COLO668 (cell line): ENCODE results near the gene NLGN1.
"Not testable (repeated sequence)": the region's sequence is repeated elsewhere in the genome, so short reads cannot be mapped to it uniquely, and the experiment has no call there.

Source experiments
- DNase-seq: peaks from one replicate; lab custom pipeline; 2025; ENCODE audit not compliant: unreplicated experiment; lab: John Stamatoyannopoulos, UW

NLGN1 gene

DNA sequence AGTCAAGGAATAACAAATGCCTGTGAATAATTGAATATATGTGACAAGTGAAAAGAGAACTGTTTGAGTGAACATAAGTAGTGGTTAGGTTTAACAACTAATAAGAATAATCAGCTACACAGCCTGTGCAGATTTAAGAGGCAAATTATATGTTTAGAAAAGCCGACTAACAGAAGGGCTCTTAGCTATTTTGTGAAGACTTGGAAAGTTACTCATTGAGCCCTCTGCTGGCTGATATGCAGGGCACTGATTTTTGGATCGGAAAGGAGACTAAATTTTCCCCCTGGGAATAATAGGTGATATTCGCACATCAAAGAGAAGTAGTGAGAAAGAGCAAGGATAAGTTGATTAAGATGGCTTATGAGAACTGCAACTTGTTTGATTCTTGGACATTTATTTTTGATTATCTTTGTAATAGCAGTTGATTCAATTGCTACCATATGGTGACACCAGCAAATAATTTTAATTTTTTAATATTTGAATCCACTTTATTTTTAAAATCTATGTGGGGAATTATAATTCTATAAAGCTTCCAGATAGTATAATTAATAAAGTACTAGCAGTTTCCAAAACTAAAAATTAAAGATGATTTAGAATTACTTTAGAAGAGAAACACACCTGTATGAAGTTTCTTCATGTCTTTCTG lies 156.2 kb downstream of the NLGN1 start:
- no peak for DNase-seq

DNA sequence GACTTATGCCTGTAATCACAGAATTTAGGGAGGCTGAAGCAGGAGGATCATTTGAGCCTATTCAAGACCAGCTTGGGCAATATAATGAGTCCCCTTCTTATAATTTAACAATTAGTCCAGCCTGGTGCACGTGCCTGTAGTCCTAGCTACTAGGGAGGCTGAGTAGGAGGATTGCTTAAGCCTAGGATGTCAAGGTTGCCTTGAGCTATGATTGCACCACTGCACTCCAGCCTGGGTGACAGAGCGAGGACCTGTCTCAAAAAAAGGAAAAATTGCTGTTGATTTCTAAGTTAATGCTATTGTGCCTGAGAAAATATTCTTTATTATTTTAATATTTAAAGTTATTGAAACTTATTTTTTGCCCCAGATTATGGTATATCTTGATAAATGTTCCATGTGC lies 159.0 kb downstream of the NLGN1 start:
- DNase-seq = no peak

DNA sequence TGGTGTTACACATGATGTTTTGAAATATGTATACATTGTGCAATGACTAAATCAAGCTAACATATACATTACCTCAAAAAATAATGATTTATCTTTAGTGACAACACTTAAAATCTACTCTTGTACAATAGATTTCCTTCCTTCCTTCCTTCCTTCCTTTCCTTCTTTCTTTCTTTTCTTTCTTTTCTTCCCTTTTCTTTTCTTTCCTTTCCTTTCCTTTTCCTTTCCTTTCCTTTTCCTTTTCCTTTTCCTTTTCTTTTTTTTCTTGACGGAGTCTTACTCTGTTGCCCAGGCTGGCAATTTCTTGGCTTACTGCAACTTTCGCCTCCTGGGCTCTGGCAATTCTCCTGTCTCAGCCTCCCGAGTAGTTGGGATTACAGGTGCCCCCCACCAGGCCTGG lies 170.5 kb downstream of the NLGN1 start:
- no peak for DNase-seq

GRCh38 chr3:173568623-173569022 lies 171.1 kb downstream of the NLGN1 start:
- DNase-seq = no peak

DNA sequence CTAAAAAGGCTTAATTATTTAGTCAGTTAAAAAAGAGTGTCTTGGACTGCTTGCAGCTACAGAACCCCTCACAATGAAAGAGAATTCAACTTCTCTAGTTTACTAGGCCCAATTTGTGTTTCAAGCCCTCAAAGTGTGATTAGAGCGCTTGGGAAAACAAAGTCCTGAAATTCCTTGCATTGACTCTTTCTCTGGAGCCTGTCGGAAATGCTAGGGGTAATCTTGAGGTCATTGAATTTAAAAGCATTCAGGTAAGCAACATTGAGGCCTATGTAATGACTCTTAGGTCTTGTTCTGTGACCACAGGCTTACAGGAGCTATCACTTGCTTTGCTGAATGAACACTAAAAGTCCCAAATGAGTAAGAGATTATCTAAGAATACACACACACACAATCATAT lies 186.0 kb downstream of the NLGN1 start:
- no peak for DNase-seq

DNA sequence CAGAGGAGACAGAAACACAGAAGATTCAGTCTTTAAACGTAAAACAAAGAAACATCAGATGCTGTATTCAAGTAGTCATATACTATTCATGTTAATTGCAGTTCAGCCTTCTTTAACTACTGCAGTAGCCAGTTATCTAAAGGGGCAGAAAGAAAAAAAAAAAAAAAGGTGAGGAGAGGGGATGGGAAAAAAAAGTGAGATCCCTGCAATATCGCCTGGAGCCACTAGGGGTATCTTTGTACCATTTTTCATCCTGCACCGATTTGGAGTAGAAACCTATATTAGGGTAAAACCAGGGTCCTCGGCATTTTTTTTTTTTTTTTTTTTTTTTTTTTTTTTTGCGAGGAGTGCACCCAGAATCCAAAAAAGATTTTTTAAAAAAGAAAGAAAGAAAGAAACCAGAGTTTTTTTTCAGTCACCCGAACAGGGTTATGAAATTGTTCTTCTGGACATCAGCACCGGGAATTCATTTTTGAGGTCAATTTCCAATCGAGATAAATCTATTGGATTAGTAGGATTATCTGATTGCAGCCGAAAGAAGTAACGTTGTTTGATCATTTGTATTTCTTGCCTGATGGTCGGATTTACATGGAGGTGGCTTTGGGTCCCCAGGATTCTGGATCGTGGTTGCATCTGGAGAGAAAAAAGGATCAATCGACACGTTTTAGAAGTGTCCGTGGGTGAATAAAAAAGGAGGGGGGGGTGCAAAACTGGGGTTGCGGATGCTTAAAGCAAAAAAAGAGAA lies 186.7 kb downstream of the NLGN1 start:
- DNase-seq = no peak

- DNase-seq = no peak
These were observed 187.6 kb downstream of the NLGN1 start for GRCh38 chr3:173584838-173585831.

- no peak for DNase-seq
These were observed 188.6 kb downstream of the NLGN1 start for GRCh38 chr3:173586166-173586565.

- DNase-seq = no peak
These were observed 189.5 kb downstream of the NLGN1 start for GRCh38 chr3:173587055-173587454.

DNA sequence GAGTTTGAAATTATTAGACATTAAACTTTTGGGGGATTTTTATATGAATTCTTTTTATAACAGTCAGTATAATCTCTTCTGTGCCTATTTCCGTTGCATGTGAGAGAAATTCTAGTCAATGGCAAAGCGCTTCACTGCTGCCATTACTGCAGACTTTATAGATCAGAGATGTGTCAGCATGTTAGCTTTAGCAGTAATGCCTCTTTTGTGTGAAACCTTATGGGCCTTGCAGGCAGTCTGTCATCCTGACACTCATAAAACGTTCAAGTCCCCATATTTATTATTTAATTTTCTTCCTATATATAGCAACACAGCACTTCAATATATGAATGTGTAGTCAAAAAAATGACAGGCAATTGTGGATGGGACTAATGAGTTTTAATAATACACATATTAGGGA lies 191.0 kb downstream of the NLGN1 start:
- DNase-seq = no peak

DNA sequence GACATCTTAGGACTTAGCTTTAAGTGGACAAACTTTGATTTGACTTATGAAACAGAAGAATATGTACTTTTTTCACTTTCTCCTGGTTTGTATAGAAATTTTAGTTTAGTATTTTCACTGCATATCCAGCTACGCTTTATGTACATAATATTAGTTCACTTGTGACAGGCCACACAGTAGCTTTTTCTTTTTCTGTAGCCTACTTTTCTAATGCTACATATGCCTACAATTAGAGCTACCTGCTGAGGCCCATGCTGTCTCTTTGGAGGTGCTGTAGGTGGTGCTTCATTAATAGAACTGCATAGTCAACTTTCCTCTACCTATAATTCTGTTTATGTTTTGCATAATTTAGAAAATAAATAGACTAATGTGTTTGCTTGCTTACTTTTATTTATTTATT lies 191.6 kb downstream of the NLGN1 start:
- DNase-seq = no peak

DNA sequence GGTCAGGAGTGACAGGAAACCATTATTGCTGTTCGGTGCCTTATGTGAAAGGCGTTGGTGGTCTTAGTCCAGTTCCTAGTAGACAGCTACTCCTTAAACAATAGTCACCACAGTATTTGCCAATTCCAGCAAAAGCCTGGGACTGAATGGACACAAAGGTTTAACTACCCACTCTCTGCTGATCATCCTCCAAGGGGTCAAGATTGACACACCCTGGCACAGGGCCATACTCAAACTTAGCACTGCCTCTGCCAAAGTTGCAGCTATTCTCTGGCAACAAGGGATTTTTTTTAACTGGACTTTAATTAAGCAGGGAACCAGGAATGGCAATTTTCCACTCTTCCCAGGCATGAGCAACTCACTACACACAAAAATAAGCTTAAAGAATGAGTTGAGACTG lies 193.9 kb downstream of the NLGN1 start:
- DNase-seq = no peak

DNA sequence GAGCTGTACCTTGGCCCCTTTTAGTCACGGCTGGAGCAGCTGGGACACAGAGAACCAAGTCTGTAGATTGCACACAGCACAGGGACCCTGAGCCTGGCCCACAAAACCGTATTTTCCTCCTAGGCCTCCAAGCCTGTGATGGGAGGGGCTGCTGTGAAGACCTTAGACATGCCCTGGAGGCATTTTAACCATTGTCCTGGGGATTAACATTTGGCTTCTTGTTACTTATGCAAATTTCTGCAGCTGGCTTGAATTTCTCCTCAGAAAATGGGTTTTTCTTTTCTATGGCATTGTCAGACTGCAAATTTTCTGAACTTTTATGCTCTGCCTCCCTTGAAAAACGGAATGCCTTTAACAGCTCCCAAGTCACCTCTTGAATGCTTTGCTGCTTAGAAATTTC lies 197.3 kb downstream of the NLGN1 start:
- DNase-seq = not testable (repeated sequence)

- DNase-seq = no peak
These were observed 202.1 kb downstream of the NLGN1 start for GRCh38 chr3:173599673-173600072.

DNA sequence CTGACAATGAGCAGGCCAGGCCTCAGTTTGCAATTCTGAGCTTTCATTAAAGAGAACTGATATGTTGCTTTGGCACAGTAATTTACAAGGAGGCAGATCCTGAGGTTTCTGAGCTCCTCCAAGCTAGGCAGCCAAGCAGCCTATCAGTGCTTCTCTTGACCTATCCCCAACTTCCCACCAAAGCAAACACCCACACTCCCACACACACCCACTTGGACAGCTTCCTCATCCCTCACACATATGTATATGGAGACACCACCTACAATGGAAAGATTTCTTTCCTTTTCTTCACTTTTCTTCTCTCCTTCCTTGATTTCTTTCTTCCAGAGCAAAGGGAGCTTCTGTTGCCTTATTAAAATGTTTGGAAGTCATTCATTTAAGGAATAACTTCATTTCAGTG lies 217.0 kb downstream of the NLGN1 start:
- DNase-seq = no peak

DNA sequence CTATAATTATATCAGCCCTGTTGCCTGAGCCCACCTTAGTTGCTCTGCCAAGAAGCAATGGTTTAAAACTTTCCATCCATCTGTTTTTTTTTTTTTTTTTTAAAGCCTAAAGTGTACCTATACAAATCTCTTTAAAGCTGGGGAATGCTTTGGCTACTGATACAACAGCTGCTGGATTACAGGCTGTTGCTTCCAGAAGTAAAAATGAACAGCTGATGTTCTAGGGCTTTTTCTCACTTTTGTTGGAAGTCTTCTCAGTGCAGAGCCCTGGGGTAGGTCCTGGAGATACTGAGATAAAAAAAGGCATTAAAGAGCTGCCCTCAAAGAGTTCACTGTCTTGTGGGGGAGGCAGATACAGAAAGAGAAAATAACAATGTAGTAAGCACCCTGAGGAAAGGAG lies 218.1 kb downstream of the NLGN1 start:
- DNase-seq = no peak

DNA sequence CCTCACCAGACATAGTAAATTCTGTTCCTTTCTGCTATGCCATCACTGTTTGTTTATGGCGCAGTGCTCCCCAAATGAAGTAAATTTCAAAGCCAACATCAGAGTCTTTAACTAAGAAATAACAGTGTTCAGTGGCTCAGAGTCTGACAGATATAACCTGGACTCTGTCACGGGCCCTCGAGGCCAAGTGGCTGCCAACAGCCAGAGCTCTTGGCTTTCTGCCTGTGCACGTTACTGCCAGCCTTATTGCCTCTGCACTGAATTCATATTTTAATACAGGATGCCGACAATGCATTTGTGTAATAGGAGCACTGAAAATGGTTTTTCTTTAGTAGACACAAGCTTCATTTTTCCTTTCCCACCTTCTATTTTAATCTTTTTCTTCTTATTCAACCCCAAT lies 219.9 kb downstream of the NLGN1 start:
- DNase-seq = no peak

DNA sequence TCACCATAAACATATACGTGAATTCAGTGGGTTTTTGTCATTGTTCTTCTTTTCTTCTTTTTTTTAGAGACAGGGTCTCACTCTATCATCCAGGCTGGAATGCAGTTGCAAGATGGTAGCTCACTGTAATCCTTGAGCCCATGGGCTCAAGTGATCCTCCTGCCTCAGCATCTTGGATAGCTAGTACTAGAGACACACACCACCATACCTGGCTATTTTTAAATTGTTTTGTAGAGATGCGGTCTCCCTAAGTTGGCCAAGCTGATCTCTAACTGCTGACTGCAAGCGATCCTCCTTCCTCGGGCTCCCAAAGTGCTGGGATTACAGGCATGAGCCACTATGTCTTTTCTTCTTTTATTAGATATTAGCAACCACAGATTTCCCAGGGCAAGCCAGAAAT lies 220.6 kb downstream of the NLGN1 start:
- no peak for DNase-seq

DNA sequence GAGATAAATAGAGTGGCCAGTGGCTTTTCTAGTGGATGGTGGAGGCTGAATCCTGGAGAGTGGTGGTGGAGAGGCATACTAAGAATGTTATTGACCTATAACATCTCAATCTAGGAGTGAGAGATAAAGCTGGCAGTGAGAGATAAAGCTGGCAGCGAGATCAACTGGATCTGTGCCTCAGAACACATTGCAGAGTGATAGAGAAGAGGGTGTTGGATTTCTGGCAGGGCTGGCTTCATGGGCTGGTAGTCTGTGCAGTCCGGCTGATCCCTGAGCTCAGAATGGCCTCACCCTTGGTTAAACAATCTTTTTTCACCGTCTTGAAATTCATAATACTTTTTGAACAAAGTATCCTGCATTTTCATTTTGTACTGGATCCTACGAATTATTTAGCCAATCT lies 221.2 kb downstream of the NLGN1 start:
- DNase-seq = no peak

- no peak for DNase-seq
These were observed 224.6 kb downstream of the NLGN1 start for GRCh38 chr3:173622166-173622565.

DNA sequence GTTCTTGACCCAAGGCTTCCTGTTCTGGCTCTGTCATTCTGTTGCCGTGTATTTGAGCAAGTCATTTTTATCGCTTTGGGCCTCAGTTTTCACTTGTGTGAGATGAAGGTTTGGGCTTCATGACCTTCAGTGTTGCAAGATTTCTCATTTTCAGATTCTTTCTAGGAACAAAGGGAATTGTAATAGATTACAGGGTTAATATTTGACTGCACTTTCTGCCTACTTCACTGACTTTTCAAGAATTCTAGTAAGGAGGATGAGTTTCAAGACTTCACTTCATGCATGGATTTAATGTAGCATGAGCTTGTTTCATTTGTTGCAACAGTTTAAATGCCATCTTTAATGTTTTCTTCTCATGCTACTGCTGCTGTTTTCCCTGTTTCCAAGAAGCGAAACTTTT lies 226.5 kb downstream of the NLGN1 start:
- DNase-seq = no peak

DNA sequence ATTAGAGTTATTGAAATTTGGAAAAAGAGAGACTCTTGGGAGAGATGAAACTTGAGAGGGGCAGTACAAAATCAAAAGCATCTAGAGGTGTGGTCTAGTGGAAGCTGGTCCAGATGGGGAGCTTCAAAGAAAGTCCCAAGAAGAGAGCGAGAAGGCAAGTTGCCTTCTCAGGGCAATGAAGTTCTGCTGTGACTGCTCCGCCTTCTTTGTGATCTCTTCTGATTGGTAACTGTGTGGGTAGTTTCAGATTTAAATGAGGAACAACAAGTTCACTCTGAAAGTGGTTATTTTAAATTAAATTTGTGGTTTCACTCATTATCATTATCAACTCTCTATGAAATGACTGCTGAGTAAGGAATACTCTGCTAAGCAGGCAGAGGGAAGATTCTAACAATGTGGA lies 233.3 kb downstream of the NLGN1 start:
- DNase-seq = no peak
